ENCODE results near the gene CCM2. TPM values are rescaled to one million over a fixed set of nuclear protein-coding genes. Genes with fewer than 3 reads are reported as not detected.
"Not testable (repeated sequence)": the region's sequence is repeated elsewhere in the genome, so short reads cannot be mapped to it uniquely, and the experiment has no call there.

The CCM2 gene
- total RNA-seq, 1 donor from 2014 or later: 89.0 TPM

DNA sequence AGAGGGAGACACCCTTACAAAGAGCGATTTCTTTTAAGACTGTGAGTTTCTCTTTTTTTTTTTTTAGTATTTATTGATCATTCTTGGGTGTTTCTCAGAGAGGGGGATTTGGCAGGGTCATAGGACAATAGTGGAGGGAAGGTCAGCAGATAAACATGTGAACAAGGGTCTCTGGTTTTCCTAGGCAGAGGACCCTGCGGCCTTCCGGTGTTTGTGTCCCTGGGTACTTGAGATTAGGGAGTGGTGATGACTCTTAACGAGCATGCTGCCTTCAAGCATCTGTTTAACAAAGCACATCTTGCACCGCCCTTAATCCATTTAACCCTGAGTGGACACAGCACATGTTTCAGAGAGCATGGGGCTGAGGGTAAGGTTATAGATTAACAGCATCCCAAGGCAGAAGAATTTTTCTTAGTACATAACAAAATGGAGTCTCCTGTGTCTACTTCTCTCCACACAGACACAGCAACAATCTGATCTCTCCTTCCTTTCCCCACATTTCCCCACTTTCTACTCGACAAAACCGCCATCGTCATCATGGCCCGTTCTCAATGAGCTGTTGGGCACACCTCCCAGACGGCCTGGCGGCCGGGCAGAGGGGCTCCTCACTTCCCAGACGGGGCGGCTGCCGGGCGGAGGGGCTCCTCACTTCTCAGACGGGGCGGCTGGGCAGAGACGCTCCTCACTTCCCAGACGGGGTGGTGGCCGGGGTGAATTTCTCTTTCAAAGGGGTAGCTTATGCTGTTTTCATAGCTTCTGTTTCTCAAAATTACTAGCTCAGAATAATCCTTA is 7.8 kb upstream of the CCM2 start:
- H3K9me3 Mint-ChIP-seq; ATAC-seq (ENCODE audit: low read depth); intact Hi-C loops (cut with micrococcal nuclease); H3K27me3 Mint-ChIP-seq; H3K36me3 Mint-ChIP-seq (ENCODE audit: low read depth); POLR2A ChIA-PET; H3K27ac Mint-ChIP-seq; DNase-seq; H3K4me3 Mint-ChIP-seq; CTCF ChIA-PET: not testable (repeated sequence)
- peaks cover 34% of the 10 kb centered on the region for H3K4me1 Mint-ChIP-seq

DNA sequence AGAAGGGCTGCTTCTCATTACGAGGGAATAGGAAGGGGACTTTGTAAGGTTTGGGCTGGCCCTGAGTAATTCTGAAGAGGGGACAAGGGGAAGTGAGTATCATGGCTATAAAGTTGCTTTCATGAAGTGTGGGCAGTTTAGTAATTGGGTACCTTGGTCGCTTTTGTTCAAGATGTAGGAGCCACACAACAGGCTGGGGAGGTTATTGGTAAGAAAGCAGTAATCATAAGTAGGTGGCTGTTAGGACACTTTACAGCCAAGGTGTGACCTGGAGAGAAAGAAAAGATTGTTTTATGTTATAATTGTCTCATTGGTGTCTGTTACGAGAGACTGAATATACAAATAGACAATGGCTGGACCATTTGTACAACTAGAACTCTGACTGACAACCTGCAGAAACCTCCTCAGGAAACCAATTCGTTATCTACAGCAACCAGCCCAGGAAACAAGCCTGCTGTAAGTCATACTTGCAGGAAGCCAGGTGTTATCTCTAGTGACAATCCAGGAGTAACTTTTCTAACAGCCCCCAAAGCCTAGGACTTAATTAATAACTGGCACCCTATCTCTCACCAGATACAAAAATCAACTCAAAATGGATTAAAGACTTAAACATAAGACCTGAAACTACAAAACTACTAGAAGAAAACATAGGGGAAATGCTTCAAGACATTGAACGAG is 5.0 kb upstream of the CCM2 start:
- Mint-ChIP-seq H3K27me3 (no peaks in the 10 kb centered on the region), H3K9me3 (no peaks in the 10 kb centered on the region), H3K4me1 (peaks cover 38% of the 10 kb centered on the region), H3K36me3 (ENCODE audit: low read depth) (peaks cover 4% of the 10 kb centered on the region), H3K4me3 (peak overlapping the region; percentile 40), H3K27ac (peak overlapping the region; percentile 80)
- DNase-seq (no peak), ATAC-seq (ENCODE audit: low read depth) (no peak)
- ChIA-PET CTCF (interaction anchor here (1.3 kb wide), 1 partner anchor 22 kb away, joined by 4 read pairs; no protein-coding TSS in a partner anchor), POLR2A (interaction anchor here (1.3 to 9.7 kb wide), 3 partner anchors 13 to 117 kb away, joined by 5 to 325 read pairs (median 14); partner anchors contain the start of genes MYO1G and TBRG4)
- TF ChIP-seq, protein P1, sequence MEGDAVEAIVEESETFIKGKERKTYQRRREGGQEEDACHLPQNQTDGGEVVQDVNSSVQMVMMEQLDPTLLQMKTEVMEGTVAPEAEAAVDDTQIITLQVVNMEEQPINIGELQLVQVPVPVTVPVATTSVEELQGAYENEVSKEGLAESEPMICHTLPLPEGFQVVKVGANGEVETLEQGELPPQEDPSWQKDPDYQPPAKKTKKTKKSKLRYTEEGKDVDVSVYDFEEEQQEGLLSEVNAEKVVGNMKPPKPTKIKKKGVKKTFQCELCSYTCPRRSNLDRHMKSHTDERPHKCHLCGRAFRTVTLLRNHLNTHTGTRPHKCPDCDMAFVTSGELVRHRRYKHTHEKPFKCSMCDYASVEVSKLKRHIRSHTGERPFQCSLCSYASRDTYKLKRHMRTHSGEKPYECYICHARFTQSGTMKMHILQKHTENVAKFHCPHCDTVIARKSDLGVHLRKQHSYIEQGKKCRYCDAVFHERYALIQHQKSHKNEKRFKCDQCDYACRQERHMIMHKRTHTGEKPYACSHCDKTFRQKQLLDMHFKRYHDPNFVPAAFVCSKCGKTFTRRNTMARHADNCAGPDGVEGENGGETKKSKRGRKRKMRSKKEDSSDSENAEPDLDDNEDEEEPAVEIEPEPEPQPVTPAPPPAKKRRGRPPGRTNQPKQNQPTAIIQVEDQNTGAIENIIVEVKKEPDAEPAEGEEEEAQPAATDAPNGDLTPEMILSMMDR (IDR thresholded peaks at IDR 0.05): no peak
- intact Hi-C loops (cut with micrococcal nuclease): loop anchor here (1.0 to 5.0 kb wide), 3 partner anchors 9 to 503 kb away; partner anchors contain the start of genes MYO1G and NUDCD3

DNA sequence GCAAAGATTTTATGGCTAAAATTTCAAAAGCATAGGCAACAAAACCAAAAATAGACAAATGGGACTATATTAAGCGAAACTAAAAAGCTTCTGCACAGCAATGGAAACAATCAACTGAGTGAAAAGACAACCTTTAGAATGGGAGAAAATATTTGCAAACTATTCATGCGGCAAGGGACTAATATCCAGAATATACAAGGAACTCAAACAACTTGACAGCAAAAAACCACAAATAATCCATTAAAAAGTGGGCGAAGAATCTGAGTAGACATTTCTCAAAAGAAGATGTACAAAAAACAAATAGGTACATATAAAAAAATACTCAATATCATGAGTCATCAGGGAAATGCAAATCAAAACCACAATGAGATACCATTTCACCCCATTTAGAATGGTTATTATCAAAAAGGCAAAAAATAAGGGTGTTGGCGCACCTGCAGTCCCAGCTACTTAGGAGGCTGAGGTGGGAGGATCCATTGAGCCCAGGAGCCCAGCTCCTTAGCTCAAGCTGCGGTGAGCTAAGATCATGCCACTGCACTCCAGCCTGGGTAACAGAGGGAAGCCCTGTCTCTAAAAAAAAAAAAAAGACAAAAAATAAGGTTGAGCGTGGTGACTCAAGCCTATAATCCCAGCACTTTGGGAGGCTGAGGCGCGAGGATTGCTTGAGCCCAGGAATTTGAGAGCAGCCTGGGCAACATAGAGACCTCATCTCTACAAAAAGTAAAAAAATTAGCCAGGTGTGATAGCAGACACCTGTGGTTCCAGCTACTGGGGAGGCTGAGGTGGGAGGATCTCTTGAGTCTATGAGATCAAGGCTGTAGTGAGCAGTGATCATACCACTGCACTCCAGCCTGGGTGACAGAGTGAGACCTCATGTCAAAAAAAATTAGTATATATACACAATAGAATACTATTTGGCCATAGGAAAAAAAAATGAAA is 4.2 kb upstream of the CCM2 start:
- ChIA-PET CTCF (interaction anchor here (1.3 to 1.5 kb wide), 2 partner anchors 23 to 32 kb away, joined by 4 to 6 read pairs; no protein-coding TSS in a partner anchor), POLR2A (interaction anchor here (0.5 to 9.7 kb wide), 9 partner anchors 14 to 389 kb away, joined by 3 to 325 read pairs (median 4); partner anchors contain the start of genes MYO1G and TBRG4)
- TF ChIP-seq, protein P1 (IDR thresholded peaks at IDR 0.05): no peak
- H3K4me1 Mint-ChIP-seq: peaks cover 38% of the 10 kb centered on the region
- ATAC-seq (ENCODE audit: low read depth) (no peak), DNase-seq (no peak)
- peak overlapping the region; percentile 33 for H3K4me3 Mint-ChIP-seq
- intact Hi-C loops (cut with micrococcal nuclease): loop anchor here (1.0 to 5.0 kb wide), 3 partner anchors 10 to 504 kb away; partner anchors contain the start of genes MYO1G and NUDCD3
- no peaks in the 10 kb centered on the region for H3K9me3 Mint-ChIP-seq
- peaks cover 4% of the 10 kb centered on the region for H3K36me3 Mint-ChIP-seq (ENCODE audit: low read depth)
- peak overlapping the region; percentile 80 for H3K27ac Mint-ChIP-seq
- no peaks in the 10 kb centered on the region for H3K27me3 Mint-ChIP-seq

DNA sequence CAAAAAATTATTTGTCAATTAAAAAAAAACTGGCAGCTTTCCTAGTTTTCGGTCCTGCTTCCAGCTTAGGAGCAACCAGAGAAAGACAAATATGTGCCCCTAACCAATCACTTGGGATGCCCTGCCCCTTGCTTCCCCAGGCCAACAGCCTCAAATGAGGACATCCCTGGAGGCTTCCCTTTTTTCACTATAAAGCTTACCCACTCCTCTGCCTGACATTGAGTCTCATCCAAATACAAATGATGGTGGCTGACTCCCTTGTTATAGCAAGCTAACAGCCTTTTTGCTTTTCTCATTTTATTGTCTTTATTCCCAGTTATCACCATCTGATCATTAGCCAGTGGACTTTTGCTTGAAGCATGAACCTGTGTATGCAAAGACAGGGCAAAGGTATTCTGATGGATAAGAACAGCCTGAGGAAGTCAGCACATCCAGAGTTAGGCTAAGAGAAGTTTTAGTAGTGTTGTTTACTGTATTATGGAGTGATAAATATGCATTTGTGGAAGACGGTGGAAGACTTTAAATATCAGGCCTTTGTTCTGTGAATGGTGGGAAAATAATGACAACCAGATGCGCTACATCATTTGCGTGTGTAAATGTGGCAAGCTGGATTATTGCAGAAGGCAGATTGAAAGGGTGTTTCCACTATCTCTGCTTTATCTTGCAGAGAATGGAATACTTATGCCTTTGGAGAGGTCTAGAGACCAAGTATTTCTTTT is 1.7 kb upstream of the CCM2 start:
- Mint-ChIP-seq H3K36me3 (ENCODE audit: low read depth) (peaks cover 11% of the 10 kb centered on the region), H3K4me1 (peaks cover 57% of the 10 kb centered on the region), H3K27me3 (no peaks in the 10 kb centered on the region), H3K4me3 (peak overlapping the region; percentile 32), H3K27ac (peak overlapping the region; percentile 94), H3K9me3 (no peaks in the 10 kb centered on the region)
- intact Hi-C loops (cut with micrococcal nuclease): loop anchor here (2.0 to 5.0 kb wide), 2 partner anchors 202 to 506 kb away; partner anchors contain the start of genes NUDCD3 and PPIA
- TF ChIP-seq, protein P1 (IDR thresholded peaks at IDR 0.05): no peak
- ChIA-PET CTCF (interaction anchor here (0.9 to 3.2 kb wide), 2 partner anchors 18 to 24 kb away, joined by 3 to 21 read pairs; no protein-coding TSS in a partner anchor), POLR2A (interaction anchor here (0.6 to 9.7 kb wide), 9 partner anchors 9 to 392 kb away, joined by 3 to 325 read pairs (median 8); partner anchors contain the start of genes MYO1G, OGDH and TBRG4)
- no peak for ATAC-seq (ENCODE audit: low read depth)
- no peak for DNase-seq

All from activated B cell treated with CpG ODN at 0.5 μM for 24 hours (primary cell).